T-helper 17 cell (primary cell): ENCODE data around the gene OR8G5. TPM values are rescaled to one million over a fixed set of nuclear protein-coding genes. Genes with fewer than 3 reads are reported as not detected.
"Not testable (repeated sequence)": the region's sequence is repeated elsewhere in the genome, so short reads cannot be mapped to it uniquely, and the experiment has no call there.

Experiments
- ATAC-seq: fragments of 150-1000 bp; cut with Tn5 transposase; 2 replicates; pipeline ENCODE4 v1.10.0; 2021; ENCODE audit warnings: mild to moderate bottlenecking, moderate library complexity
- DNase-seq, 3 donors: peaks; one replicate each; pipeline versions ENCODE4 v3.0.0 to v3.0.0-alpha.2; 2020 to 2021
- H3K9me3 ChIP-seq: one replicate; pipeline ENCODE4 v1.7.0; 2013; ENCODE audit warnings: low read length, mild to moderate bottlenecking; ENCODE audit not compliant: control insufficient read depth, poor library complexity, severe bottlenecking
- H3K27ac Mint-ChIP-seq: one replicate; pipeline ENCODE4 v1.8.0; 2022; ENCODE audit warnings: mild to moderate bottlenecking, moderate library complexity, mixed read lengths
- H3K27me3 Mint-ChIP-seq: one replicate; pipeline ENCODE4 v1.8.0; 2022; ENCODE audit warnings: mixed read lengths
- H3K36me3 Mint-ChIP-seq: one replicate; pipeline ENCODE4 v1.8.0; 2022; ENCODE audit warnings: low read depth, mixed read lengths
- H3K4me1 Mint-ChIP-seq: one replicate; pipeline ENCODE4 v1.8.0; 2022; ENCODE audit warnings: mild to moderate bottlenecking, mixed read lengths
- H3K4me3 Mint-ChIP-seq: one replicate; pipeline ENCODE4 v1.8.0; 2022; ENCODE audit warnings: mild to moderate bottlenecking, moderate library complexity, mixed read lengths
- total RNA-seq, 4 donors: library from RNA in 2 of 4; stranded (reverse) in 2 of 4; gene quantifications; one replicate each; pipeline ENCODE4 v1.2.3 and lab custom pipeline; 2022 to 2026

OR8G5 gene, protein sequence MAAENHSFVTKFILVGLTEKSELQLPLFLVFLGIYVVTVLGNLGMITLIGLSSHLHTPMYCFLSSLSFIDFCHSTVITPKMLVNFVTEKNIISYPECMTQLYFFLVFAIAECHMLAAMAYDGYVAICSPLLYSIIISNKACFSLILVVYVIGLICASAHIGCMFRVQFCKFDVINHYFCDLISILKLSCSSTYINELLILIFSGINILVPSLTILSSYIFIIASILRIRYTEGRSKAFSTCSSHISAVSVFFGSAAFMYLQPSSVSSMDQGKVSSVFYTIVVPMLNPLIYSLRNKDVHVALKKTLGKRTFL
- not detected for total RNA-seq
- total RNA-seq (lab: John Stamatoyannopoulos, UW) = 0 reads per million in 2 donors

DNA sequence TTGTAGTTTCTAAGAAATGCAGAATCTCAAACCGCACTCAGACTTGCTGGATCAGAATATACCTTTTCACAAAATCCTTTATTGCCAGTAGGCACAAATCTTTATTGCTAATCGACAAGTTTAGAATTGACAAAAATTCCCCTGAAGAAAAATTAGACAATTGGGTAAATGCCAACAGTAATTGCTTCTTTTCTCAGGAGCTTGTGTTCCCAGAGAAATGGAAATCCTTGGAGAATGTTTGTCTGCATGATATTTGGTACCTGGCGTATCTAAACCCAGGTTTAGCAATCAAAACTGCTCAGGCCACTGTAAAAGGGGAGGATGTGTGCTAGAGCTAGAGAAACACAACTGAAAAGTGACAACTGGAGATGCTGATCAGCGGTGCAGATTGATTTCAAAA is at the start of gene OR8G5:
TSS of gene OR8G5 (plus strand) at position 301 of the 400 bp plus-strand sequence. CDS start 8,556 bp downstream, outside the sequence.
- no peak for ATAC-seq
- Mint-ChIP-seq H3K27me3 (peaks cover 6% of the 10 kb centered on the region), H3K4me1 (no peaks in the 10 kb centered on the region), H3K27ac (no peak within 1 kb of the TSS), H3K4me3 (no peak within 1 kb of the TSS), H3K36me3 (no peaks in the 10 kb centered on the region)
- H3K9me3 ChIP-seq = no peaks in the 10 kb centered on the region
- DNase-seq = no peak

DNA sequence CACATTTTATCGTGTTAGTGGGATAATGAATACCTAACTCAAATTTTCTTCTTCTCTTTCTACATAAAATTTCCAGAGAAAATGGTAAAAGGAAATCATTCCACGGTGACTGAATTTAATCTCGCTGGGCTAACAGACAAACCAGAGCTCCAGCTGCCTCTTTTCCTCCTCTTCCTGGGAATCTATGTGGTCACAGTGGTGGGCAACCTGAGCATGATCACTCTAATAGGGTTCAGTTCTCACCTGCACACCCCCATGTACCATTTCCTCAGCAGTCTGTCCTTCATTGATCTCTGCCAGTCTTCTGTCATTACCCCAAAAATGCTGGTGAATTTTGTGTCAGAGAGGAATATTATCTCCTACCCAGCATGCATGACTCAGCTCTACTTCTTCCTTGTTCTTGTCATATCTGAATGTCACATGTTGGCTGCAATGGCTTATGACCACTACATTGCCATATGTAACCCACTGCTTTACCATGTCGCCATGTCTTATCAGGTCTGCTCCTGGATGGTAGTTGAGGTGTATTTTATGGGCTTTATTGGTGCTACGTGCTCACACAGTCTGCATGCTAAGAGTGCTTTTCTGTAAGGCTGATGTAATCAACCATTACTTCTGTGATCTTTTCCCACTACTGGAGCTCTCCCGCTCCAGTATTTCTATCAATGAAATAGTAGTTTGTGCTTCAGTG is 48.9 kb upstream of the OR8G5 start:
- H3K27me3 Mint-ChIP-seq = peaks cover 22% of the 10 kb centered on the region
- peaks cover 3% of the 10 kb centered on the region for H3K4me1 Mint-ChIP-seq
- ATAC-seq = no peak
- no peaks in the 10 kb centered on the region for H3K9me3 ChIP-seq
- H3K36me3 Mint-ChIP-seq = no peaks in the 10 kb centered on the region
- no peak for DNase-seq
- no peak overlapping the region for H3K4me3 Mint-ChIP-seq
- H3K27ac Mint-ChIP-seq = no peak overlapping the region

DNA sequence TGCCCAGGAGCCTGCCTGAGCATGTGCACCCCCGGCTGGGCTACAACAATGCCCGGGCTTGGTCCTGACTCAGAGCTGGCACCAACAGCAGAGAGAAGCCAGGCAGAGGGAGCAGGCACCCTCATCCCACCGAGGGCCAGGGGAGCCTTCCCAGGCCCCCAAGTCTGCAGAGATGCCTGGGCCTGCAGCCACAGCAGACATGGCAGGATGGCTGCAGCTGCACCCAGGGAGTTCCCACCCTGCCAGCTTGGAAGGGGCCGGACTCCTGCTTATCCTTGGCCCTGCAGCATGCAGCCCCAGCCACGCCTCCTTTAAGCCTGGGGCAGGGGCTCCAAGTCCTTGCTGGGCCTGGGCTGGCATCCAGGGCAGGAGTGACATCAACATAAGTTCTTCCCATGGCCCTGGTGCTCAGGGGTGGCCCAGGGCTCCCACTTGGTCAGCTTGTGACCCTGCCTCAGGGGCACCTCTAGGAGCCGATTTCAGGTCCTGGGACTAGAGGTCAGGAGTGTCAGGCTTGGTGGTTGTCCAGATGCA is 46.3 kb upstream of the OR8G5 start:
- Mint-ChIP-seq H3K4me3 (no peak overlapping the region), H3K36me3 (no peaks in the 10 kb centered on the region)

DNA sequence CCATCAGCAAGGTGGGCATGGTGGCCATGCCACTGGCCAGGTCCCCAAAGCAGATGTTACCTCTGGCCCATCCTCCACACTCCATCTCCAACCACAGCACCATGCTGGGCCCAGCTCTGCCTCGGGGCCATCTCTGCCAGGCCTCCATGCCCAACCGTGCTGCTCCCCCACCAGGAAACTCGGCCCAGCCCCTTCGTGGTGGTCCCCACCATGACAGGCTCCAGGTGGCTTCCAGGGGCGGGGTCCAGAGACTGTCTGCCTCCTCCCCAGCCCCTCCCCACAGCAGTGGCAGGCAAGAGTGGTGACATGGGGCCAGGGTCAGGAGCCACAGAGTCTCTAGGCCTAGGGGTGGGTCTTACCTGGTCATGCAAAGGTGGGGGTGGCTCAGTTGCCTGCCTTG is 45.8 kb upstream of the OR8G5 start:
- H3K27me3 Mint-ChIP-seq = peaks cover 24% of the 10 kb centered on the region
- H3K36me3 Mint-ChIP-seq = no peaks in the 10 kb centered on the region
- H3K27ac Mint-ChIP-seq = no peak overlapping the region

More for the DNA sequence above, 46.3 kb upstream of the OR8G5 start:
- H3K27me3 Mint-ChIP-seq = peaks cover 19% of the 10 kb centered on the region
- peaks cover 3% of the 10 kb centered on the region for H3K4me1 Mint-ChIP-seq
- no peaks in the 10 kb centered on the region for H3K9me3 ChIP-seq
- H3K27ac Mint-ChIP-seq = no peak overlapping the region
- no peak for DNase-seq
- no peak for ATAC-seq

DNA sequence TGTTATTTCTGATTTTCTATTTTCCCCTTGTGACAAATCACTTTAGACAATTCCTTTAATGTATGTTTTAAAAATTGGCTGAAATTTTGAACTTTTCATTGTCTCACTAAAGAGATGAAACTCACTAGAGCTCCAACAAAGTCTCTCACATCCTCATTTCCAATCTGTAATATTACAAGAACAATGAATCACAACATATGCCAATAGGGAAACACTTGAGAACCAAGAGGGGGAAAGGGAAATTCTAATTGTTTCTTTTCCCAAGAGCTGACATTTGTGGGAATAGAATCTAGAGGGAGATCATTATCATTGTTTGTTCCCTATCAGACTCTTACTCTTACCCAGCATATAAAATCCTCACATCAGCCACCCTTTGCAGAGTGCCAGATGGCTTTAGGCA is 44.9 kb upstream of the OR8G5 start:
- DNase-seq (no peak), ATAC-seq (no peak)
- H3K27me3 Mint-ChIP-seq = peaks cover 21% of the 10 kb centered on the region
- H3K36me3 Mint-ChIP-seq = no peaks in the 10 kb centered on the region
- H3K27ac Mint-ChIP-seq = no peak overlapping the region
- H3K4me1 Mint-ChIP-seq = peaks cover 3% of the 10 kb centered on the region
- H3K4me3 Mint-ChIP-seq = no peak overlapping the region
- H3K9me3 ChIP-seq = no peaks in the 10 kb centered on the region

More for the DNA sequence above, 45.8 kb upstream of the OR8G5 start:
- Mint-ChIP-seq H3K4me1 (peaks cover 3% of the 10 kb centered on the region), H3K4me3 (no peak overlapping the region)
- no peak for DNase-seq
- no peak for ATAC-seq
- no peaks in the 10 kb centered on the region for H3K9me3 ChIP-seq

DNA sequence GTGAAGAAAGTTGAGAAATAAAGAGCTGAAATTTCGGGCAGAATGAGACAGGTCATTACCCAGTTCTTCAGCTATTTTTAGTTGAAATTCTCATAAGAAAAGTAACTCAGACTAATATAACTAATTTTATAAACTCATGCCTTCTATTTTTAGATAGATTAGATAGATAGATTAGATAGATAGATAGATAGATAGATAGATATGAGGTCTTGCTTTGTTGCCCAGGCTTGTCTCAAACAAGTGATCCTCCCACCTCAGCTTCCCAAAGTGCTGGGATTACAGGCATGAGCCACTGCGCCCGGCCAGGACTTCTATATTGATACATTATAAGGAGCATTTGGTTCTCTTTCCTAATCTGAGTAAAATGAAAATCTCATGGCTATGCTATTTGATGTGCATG is 42.1 kb upstream of the OR8G5 start:
- no peak for DNase-seq
- Mint-ChIP-seq H3K27me3 (peaks cover 21% of the 10 kb centered on the region), H3K27ac (no peak overlapping the region), H3K4me1 (no peaks in the 10 kb centered on the region), H3K36me3 (no peaks in the 10 kb centered on the region), H3K4me3 (no peak overlapping the region)
- H3K9me3 ChIP-seq = no peaks in the 10 kb centered on the region
- ATAC-seq = no peak

DNA sequence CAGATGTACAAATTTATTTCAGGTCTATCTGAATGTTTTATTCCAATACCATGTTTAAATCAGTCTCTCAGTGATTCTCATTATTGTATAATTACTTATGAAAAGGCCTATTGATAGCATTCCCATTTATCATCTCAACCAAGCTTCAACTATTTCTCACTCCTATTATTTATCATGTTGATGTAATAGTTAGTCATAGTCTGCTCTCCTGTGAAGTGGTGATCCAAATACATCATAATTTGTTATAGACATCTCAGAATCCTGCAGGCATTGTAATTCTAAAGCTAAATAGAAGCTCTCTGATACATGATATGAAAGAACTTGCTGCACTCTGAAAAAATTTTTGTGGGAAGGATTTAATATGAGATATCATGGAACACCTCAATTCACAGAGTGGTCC is 37.0 kb upstream of the OR8G5 start:
- no peaks in the 10 kb centered on the region for H3K4me1 Mint-ChIP-seq
- no peak overlapping the region for H3K4me3 Mint-ChIP-seq
- ATAC-seq (no peak), DNase-seq (no peak)
- H3K27ac Mint-ChIP-seq = no peak overlapping the region
- H3K9me3 ChIP-seq = no peaks in the 10 kb centered on the region
- no peaks in the 10 kb centered on the region for H3K36me3 Mint-ChIP-seq
- peaks cover 16% of the 10 kb centered on the region for H3K27me3 Mint-ChIP-seq

DNA sequence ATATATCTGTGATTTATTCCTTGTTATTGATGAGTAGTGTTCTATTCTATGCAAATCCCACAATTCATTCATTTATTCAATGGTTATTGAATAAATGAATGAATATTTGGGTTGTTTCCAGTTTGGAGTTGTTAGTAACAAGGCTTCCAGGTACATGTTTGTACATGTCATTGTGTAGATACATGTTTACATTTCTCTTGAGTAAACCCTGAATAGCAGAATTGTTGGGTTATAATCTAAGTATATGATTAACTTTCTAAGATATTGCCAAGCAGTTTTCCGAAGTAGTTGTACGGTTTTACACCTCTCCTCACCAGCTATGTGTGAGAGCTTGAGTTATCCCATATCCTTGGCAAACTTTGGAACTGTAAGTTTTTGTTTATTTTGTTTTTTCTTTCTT is 33.8 kb upstream of the OR8G5 start:
- H3K27ac Mint-ChIP-seq = no peak overlapping the region
- peaks cover 15% of the 10 kb centered on the region for H3K27me3 Mint-ChIP-seq
- H3K9me3 ChIP-seq = no peaks in the 10 kb centered on the region
- H3K4me3 Mint-ChIP-seq = peak overlapping the region; percentile 9
- ATAC-seq (no peak), DNase-seq (no peak)
- no peaks in the 10 kb centered on the region for H3K4me1 Mint-ChIP-seq
- H3K36me3 Mint-ChIP-seq = no peaks in the 10 kb centered on the region

DNA sequence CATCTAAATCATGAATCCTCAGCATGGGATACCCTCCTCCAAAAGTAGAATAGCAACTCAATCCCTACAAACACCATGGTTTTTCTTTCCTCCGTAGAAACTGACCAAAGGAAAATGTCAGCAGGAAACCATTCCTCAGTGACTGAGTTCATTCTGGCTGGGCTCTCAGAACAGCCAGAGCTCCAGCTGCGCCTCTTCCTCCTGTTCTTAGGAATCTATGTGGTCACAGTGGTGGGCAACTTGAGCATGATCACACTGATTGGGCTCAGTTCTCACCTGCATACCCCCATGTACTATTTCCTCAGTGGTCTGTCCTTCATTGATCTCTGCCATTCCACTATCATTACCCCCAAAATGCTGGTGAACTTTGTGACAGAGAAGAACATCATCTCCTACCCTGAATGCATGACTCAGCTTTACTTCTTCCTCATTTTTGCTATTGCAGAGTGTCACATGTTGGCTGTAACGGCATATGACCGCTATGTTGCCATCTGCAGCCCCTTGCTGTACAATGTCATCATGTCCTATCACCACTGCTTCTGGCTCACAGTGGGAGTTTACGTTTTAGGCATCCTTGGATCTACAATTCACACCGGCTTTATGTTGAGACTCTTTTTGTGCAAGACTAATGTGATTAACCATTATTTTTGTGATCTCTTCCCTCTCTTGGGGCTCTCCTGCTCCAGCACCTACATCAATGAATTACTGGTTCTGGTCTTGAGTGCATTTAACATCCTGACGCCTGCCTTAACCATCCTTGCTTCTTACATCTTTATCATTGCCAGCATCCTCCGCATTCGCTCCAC is 31.4 kb upstream of the OR8G5 start:
- H3K36me3 Mint-ChIP-seq, H3K4me1 Mint-ChIP-seq, H3K9me3 ChIP-seq, H3K27ac Mint-ChIP-seq, DNase-seq, ATAC-seq, H3K4me3 Mint-ChIP-seq: not testable (repeated sequence)
- peaks cover 15% of the 10 kb centered on the region for H3K27me3 Mint-ChIP-seq

DNA sequence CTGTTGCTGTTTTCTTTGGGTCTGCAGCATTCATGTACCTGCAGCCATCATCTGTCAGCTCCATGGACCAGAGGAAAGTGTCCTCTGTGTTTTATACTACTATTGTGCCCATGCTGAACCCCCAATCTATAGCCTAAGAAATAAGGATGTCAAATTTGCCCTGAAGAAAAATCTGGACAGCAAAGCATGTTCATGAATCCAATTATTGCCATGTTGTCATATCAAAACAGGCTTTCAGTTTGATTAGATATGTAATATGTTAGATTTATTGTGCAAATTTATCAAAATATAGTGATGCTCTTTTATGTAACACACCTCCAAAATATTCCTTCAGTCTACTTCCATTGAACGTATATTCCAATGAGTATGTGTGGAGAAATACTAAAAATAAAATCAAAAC is 30.7 kb upstream of the OR8G5 start:
- no peak overlapping the region for H3K4me3 Mint-ChIP-seq
- ATAC-seq = no peak
- no peak for DNase-seq
- H3K4me1 Mint-ChIP-seq = no peaks in the 10 kb centered on the region
- peaks cover 15% of the 10 kb centered on the region for H3K27me3 Mint-ChIP-seq
- no peaks in the 10 kb centered on the region for H3K9me3 ChIP-seq
- no peak overlapping the region for H3K27ac Mint-ChIP-seq
- H3K36me3 Mint-ChIP-seq = no peaks in the 10 kb centered on the region

DNA sequence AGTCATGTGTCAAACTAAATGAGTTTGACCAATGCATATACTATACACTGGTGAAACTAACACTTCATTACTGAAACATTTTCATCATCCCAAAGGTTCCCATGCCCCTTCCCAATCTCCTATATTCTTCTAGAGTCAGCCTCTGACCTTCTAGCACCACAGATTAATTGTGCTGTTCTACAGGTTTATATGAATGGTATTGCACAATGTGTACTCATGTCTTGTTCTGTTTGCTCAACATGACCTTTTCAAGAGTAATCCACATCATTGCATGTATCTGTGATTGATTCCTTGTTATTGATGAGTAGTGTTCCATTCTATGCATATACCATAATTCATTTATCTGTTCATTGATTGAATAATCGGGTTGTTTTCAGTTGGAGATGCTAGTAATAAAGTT is 22.8 kb upstream of the OR8G5 start:
- H3K27me3 Mint-ChIP-seq = no peaks in the 10 kb centered on the region
- H3K4me1 Mint-ChIP-seq = no peaks in the 10 kb centered on the region
- H3K9me3 ChIP-seq = no peaks in the 10 kb centered on the region
- no peak overlapping the region for H3K4me3 Mint-ChIP-seq
- DNase-seq (no peak), ATAC-seq (no peak)
- no peaks in the 10 kb centered on the region for H3K36me3 Mint-ChIP-seq
- H3K27ac Mint-ChIP-seq = no peak overlapping the region

DNA sequence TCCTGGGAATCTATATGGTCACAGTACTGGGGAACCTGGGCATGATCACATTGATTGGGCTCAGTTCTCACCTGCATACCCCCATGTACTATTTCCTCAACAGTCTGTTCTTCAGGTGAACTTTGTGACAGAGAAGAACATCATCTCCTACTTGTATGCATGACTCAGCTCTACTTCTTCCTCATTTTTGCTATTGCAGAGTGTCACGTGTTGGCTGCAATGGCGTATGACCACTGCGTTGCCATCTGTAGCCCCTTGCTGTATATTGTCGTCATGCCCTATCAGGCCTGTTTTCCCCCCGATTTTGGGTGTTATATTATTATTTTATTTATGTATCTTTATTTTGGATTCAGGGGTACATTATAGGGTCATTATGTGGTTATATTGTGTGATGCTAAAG is 17.7 kb upstream of the OR8G5 start:
- Mint-ChIP-seq H3K27ac (no peak overlapping the region), H3K27me3 (peaks cover 10% of the 10 kb centered on the region), H3K4me3 (no peak overlapping the region), H3K36me3 (no peaks in the 10 kb centered on the region), H3K4me1 (no peaks in the 10 kb centered on the region)
- no peaks in the 10 kb centered on the region for H3K9me3 ChIP-seq
- ATAC-seq = no peak
- DNase-seq = no peak
